ENCODE results near the gene ARRB2. TPM values are rescaled to one million over a fixed set of nuclear protein-coding genes. Genes with fewer than 3 reads are reported as not detected.

The ARRB2 gene
- total RNA-seq, 1 experiment from 2014 or later: 79.7 TPM

DNA sequence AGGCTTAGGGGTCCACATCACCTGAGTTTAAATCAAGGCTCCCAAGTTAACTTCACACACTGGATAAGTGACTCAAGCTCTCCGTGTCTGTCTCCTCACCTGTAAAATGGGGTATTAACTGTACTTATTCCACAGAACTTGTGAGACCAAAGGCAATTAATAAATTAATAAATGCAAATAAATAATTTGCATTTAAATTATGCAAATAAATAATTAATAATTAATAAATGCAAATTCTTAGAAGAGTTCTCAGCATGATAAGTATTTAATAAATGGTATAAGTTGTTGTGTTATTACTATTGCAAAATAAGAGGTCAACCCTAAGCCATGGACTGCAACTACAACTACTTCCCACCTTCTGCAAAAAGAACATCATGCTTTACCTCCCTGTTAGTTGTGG is 43.0 kb downstream of the ARRB2 start:
- Histone ChIP-seq H3F3A (ENCODE audit: insufficient read depth, low read depth) (no peaks in the 10 kb centered on the region; the same call in 1 of the 2 replicates), H4K20me1 (ENCODE audit: insufficient read depth) (no peaks in the 10 kb centered on the region; the same call in 1 of the 2 replicates), H3K4me1 (replicated peaks; ENCODE audit: insufficient read depth) (no peaks in the 10 kb centered on the region), H3K9me2 (ENCODE audit: insufficient read depth) (no peaks in the 10 kb centered on the region), H3K27ac (no peak overlapping the region), H3K4me2 (no peak overlapping the region), H2AFZ (no peak overlapping the region), H3K9me3 (ENCODE audit: insufficient read depth, low read depth) (no peaks in the 10 kb centered on the region), H3K4me3 (no peak overlapping the region), H3K27me3 (ENCODE audit: insufficient read depth, low read depth) (peaks cover 41% of the 10 kb centered on the region), H3K36me3 (ENCODE audit: low read depth) (no peaks in the 10 kb centered on the region), H3K79me2 (ENCODE audit: low read depth) (no peaks in the 10 kb centered on the region)
- ChIA-PET POLR2A (ENCODE audit: unreplicated experiment) (interaction anchor here (0.6 to 0.7 kb wide), 2 partner anchors 12 to 15 kb away, joined by 3 to 6 read pairs; no protein-coding TSS in a partner anchor), CTCF (no interaction called here)
- BruUV-seq (replicated peaks): no TSS peak
- intact Hi-C loops (cut with micrococcal nuclease; ENCODE audit: unreplicated experiment): no loop called here
- TF ChIP-seq EZH2 (IDR thresholded peaks at IDR 0.05; ENCODE audit: low read depth): no peak
- TF ChIP-seq, protein P1, sequence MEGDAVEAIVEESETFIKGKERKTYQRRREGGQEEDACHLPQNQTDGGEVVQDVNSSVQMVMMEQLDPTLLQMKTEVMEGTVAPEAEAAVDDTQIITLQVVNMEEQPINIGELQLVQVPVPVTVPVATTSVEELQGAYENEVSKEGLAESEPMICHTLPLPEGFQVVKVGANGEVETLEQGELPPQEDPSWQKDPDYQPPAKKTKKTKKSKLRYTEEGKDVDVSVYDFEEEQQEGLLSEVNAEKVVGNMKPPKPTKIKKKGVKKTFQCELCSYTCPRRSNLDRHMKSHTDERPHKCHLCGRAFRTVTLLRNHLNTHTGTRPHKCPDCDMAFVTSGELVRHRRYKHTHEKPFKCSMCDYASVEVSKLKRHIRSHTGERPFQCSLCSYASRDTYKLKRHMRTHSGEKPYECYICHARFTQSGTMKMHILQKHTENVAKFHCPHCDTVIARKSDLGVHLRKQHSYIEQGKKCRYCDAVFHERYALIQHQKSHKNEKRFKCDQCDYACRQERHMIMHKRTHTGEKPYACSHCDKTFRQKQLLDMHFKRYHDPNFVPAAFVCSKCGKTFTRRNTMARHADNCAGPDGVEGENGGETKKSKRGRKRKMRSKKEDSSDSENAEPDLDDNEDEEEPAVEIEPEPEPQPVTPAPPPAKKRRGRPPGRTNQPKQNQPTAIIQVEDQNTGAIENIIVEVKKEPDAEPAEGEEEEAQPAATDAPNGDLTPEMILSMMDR (conservative IDR thresholded peaks at IDR 0.05): no peak
- DNase-seq: no peak

DNA sequence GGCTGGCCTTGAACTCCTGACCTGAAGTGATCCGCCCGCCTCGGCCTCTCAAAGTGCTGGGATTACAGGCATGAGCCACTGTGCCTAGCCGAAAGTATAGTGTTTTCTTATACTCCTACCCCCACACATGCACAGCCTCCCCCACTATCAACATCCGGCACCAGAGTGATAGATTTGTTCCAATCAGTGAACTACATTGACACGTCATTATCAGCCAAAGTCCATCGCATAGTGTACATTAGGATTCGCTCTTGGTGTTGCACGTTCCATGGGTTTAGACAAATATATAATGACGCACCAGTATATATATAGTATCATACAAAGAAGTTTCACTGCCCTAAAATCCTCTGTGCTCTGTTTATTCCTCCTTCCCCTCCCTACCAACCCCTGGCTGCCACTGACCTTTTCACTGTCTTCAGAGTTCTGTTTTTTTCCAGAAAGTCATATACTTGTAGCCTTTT is 49.4 kb downstream of the ARRB2 start:
- CTCF ChIA-PET: no interaction called here

DNA sequence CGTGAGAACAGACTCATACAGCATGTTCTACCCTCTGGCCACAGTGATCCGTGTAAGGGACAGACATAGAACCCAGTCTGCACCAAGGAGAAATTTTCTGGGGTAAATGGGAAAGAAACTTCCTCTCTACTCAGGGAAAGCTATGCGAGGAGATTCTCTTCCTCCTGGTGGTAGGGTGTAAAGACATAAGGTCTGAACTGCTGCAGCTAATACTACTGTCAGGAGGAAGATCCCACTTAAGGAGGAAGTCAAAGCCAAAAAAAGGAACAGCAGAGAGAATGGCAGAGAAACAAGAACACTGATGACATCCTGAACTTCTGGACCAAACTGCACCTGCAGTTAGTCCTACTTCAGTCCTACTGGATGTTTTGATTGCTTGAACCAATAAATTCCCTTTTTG is 54.2 kb downstream of the ARRB2 start:
- H3K4me1 ChIP-seq (replicated peaks; ENCODE audit: insufficient read depth): no peaks in the 10 kb centered on the region
- H2AFZ ChIP-seq: no peak overlapping the region
- H3F3A ChIP-seq (ENCODE audit: insufficient read depth, low read depth): no peaks in the 10 kb centered on the region
- H3K4me2 ChIP-seq: no peak overlapping the region
- intact Hi-C loops (cut with micrococcal nuclease; ENCODE audit: unreplicated experiment): no loop called here
- CTCF ChIA-PET: no interaction called here
- no peaks in the 10 kb centered on the region for H3K27me3 ChIP-seq (ENCODE audit: insufficient read depth, low read depth)
- no peak for DNase-seq
- no peaks in the 10 kb centered on the region for H3K9me3 ChIP-seq (ENCODE audit: insufficient read depth, low read depth)
- POLR2A ChIA-PET (ENCODE audit: unreplicated experiment): no interaction called here
- H3K4me3 ChIP-seq: no peak overlapping the region
- TF ChIP-seq EZH2 (IDR thresholded peaks at IDR 0.05; ENCODE audit: low read depth): no peak
- TF ChIP-seq, protein P1 (conservative IDR thresholded peaks at IDR 0.05): no peak
- no peaks in the 10 kb centered on the region for H4K20me1 ChIP-seq (ENCODE audit: insufficient read depth)
- H3K27ac ChIP-seq: no peak overlapping the region
- BruUV-seq (replicated peaks): no TSS peak
- H3K79me2 ChIP-seq (ENCODE audit: low read depth): no peaks in the 10 kb centered on the region
- no peaks in the 10 kb centered on the region for H3K36me3 ChIP-seq (ENCODE audit: low read depth)
- H3K9me2 ChIP-seq (ENCODE audit: insufficient read depth): no peaks in the 10 kb centered on the region

More for the DNA sequence above, 49.4 kb downstream of the ARRB2 start:
- TF ChIP-seq, protein P1 (conservative IDR thresholded peaks at IDR 0.05): no peak
- TF ChIP-seq EZH2 (IDR thresholded peaks at IDR 0.05; ENCODE audit: low read depth): no peak
- Histone ChIP-seq H4K20me1 (ENCODE audit: insufficient read depth) (no peaks in the 10 kb centered on the region), H3K36me3 (ENCODE audit: low read depth) (no peaks in the 10 kb centered on the region), H3K27me3 (ENCODE audit: insufficient read depth, low read depth) (peaks cover 26% of the 10 kb centered on the region), H3K4me3 (no peak overlapping the region), H2AFZ (no peak overlapping the region), H3K4me1 (replicated peaks; ENCODE audit: insufficient read depth) (no peaks in the 10 kb centered on the region), H3K79me2 (ENCODE audit: low read depth) (no peaks in the 10 kb centered on the region), H3K9me3 (ENCODE audit: insufficient read depth, low read depth) (no peaks in the 10 kb centered on the region), H3K9me2 (ENCODE audit: insufficient read depth) (no peaks in the 10 kb centered on the region), H3K27ac (no peak overlapping the region), H3F3A (ENCODE audit: insufficient read depth, low read depth) (no peaks in the 10 kb centered on the region; the same call in 1 of the 2 replicates), H3K4me2 (no peak overlapping the region)
- intact Hi-C loops (cut with micrococcal nuclease; ENCODE audit: unreplicated experiment): no loop called here
- POLR2A ChIA-PET (ENCODE audit: unreplicated experiment): no interaction called here
- no peak for DNase-seq
- BruUV-seq (replicated peaks): no TSS peak

Measured in PC-9 (cell line).